Trophoblast cell (in vitro differentiated cells and primary cell): Measurements from ENCODE around the gene LEUTX.
A peak's percentile ranks its signal among the peaks of the same experiment; 100 is the strongest.

Source experiments
- DNase-seq, 2 donors: peaks; one replicate each; pipeline ENCODE4 v3.0.0-alpha.2; 2016
- H2AFZ ChIP-seq: 2 replicates; pipeline ENCODE4 v1.6.1; 2013; ENCODE audit warnings: low read length, moderate library complexity, mild to moderate bottlenecking; ENCODE audit not compliant: insufficient read depth, poor library complexity
- H2AK5ac ChIP-seq: 2 replicates; pipeline ENCODE4 v1.6.1; 2013; ENCODE audit warnings: mild to moderate bottlenecking, low read length
- H2BK120ac ChIP-seq: 2 replicates; pipeline ENCODE4 v1.6.1; 2013; ENCODE audit warnings: low read length, mild to moderate bottlenecking, moderate library complexity; ENCODE audit not compliant: insufficient read depth, poor library complexity
- H2BK12ac ChIP-seq: 2 replicates; pipeline ENCODE4 v1.6.1; 2013; ENCODE audit warnings: mild to moderate bottlenecking, low read length, moderate library complexity
- H2BK5ac ChIP-seq: 2 replicates; pipeline ENCODE4 v1.6.1; 2013; ENCODE audit warnings: low read length, low read depth, moderate library complexity, mild to moderate bottlenecking; ENCODE audit not compliant: poor library complexity
- H3K14ac ChIP-seq: 2 replicates; pipeline ENCODE4 v1.6.1; 2013; ENCODE audit warnings: mild to moderate bottlenecking, low read length
- H3K18ac ChIP-seq: 2 replicates; pipeline ENCODE4 v1.6.1; 2013; ENCODE audit warnings: mild to moderate bottlenecking, low read length
- H3K23ac ChIP-seq: 2 replicates; pipeline ENCODE4 v1.6.1; 2013; ENCODE audit warnings: low read length
- H3K27ac ChIP-seq: 2 replicates; pipeline ENCODE4 v1.5.1; 2013; ENCODE audit warnings: low read depth, mild to moderate bottlenecking, inconsistent platforms, low read length, moderate library complexity
- H3K27me3 ChIP-seq: 2 replicates; pipeline ENCODE4 v1.6.1; 2013; ENCODE audit warnings: inconsistent platforms, mild to moderate bottlenecking, low read length, moderate library complexity; ENCODE audit not compliant: insufficient read depth
- H3K36me3 ChIP-seq, 2 experiments: 1 replicate in 1 of 2; 2 replicates in 1 of 2; pipeline ENCODE4 v1.6.1; 2013; ENCODE audit warnings: low read length in 2 of 2, mild to moderate bottlenecking in 2 of 2, moderate library complexity in 1 of 2; ENCODE audit not compliant: insufficient read depth in 2 of 2, control insufficient read depth in 1 of 2
- H3K4ac ChIP-seq: 2 replicates; pipeline ENCODE4 v1.6.1; 2013; ENCODE audit warnings: low read depth, mild to moderate bottlenecking, low read length, moderate library complexity
- H3K4me1 ChIP-seq, 2 experiments: 1 replicate in 1 of 2; 2 replicates in 1 of 2; pipeline ENCODE4 v1.6.1; 2013; ENCODE audit warnings: low read length in 2 of 2, mild to moderate bottlenecking in 2 of 2, moderate library complexity in 1 of 2; ENCODE audit not compliant: insufficient read depth in 2 of 2, control insufficient read depth in 1 of 2
- H3K4me2 ChIP-seq: 2 replicates; pipeline ENCODE4 v1.6.1; 2013; ENCODE audit warnings: inconsistent platforms, mild to moderate bottlenecking, low read length, moderate library complexity
- H3K4me3 ChIP-seq: 2 replicates; pipeline ENCODE4 v1.5.1; 2013; ENCODE audit warnings: mild to moderate bottlenecking, low read depth, low read length, inconsistent platforms
- H3K79me1 ChIP-seq: one replicate; pipeline ENCODE4 v1.6.1; 2013; ENCODE audit warnings: low read length
- H3K79me2 ChIP-seq: 2 replicates; pipeline ENCODE4 v1.6.1; 2013; ENCODE audit warnings: low read length, mild to moderate bottlenecking; ENCODE audit not compliant: control insufficient read depth, insufficient read depth, poor library complexity
- H3K9ac ChIP-seq: 2 replicates; pipeline ENCODE4 v1.6.1; 2013; ENCODE audit warnings: mild to moderate bottlenecking, low read length
- H3K9me3 ChIP-seq: 2 replicates; pipeline ENCODE4 v1.6.1; 2013; ENCODE audit warnings: low read depth, mild to moderate bottlenecking, control low read depth, inconsistent platforms, low read length; ENCODE audit not compliant: insufficient read depth
- H4K12ac ChIP-seq: 2 replicates; pipeline ENCODE4 v1.6.1; 2013; ENCODE audit warnings: low read depth, mild to moderate bottlenecking, low read length, moderate library complexity
- H4K8ac ChIP-seq: 2 replicates; pipeline ENCODE4 v1.6.1; 2013; ENCODE audit warnings: low read depth, mild to moderate bottlenecking, low read length, moderate library complexity
- H4K91ac ChIP-seq: one replicate; pipeline ENCODE4 v1.6.1; 2013; ENCODE audit warnings: low read depth, mild to moderate bottlenecking, low read length, moderate library complexity
- whole genome bisulfite sequencing: extraction: QIAGEN DNeasy Blood & Tissue Kit; methylation state at CpG from one replicate; pipeline ENCODE4 v1.1.7; 2013; ENCODE audit warnings: missing lambda C conversion rate; ENCODE audit not compliant: insufficient read length, insufficient coverage; ENCODE audit errors: extremely low coverage; 5-methylcytosine and 5-hydroxymethylcytosine counted together

The LEUTX gene

DNA sequence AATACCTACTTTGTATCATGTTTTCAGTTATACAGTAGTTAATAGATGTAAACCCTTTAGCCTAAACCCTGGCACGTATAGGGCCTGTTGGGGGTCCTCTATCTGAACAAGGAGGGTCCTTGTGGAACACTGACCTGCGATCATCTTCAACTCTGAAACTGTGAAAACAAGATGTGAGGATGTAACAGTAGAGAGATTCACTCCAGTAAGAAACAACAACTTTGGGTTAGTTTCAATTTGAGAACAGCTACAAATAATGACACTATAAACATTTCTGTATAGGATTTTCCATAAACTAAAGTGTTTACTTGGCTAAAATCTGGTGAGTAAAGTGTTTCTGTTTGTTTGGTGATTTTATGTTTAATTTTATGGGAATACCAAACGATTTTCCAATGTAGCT is 43.0 kb upstream of the LEUTX start:
- no peak for DNase-seq
- Histone ChIP-seq H3K14ac (no peak overlapping the region), H3K4me1 (no peaks in the 10 kb centered on the region), H2BK120ac (no peak overlapping the region), H3K18ac (no peak overlapping the region), H3K79me2 (no peaks in the 10 kb centered on the region), H3K23ac (no peak overlapping the region), H2BK5ac (no peak overlapping the region), H3K4me3 (no peak overlapping the region), H3K79me1 (no peaks in the 10 kb centered on the region), H3K36me3 (no peaks in the 10 kb centered on the region), H3K27me3 (no peaks in the 10 kb centered on the region), H4K91ac (no peak overlapping the region), H2AFZ (no peak overlapping the region), H3K4ac (no peak overlapping the region), H2AK5ac (no peak overlapping the region), H4K12ac (no peak overlapping the region), H4K8ac (no peak overlapping the region), H3K27ac (no peak overlapping the region), H3K9me3 (peaks cover 2% of the 10 kb centered on the region), H3K4me2 (no peak overlapping the region), H2BK12ac (no peak overlapping the region), H3K9ac (no peak overlapping the region)
- WGBS: no CpG with 5 or more reads among the region's 3 CpGs

DNA sequence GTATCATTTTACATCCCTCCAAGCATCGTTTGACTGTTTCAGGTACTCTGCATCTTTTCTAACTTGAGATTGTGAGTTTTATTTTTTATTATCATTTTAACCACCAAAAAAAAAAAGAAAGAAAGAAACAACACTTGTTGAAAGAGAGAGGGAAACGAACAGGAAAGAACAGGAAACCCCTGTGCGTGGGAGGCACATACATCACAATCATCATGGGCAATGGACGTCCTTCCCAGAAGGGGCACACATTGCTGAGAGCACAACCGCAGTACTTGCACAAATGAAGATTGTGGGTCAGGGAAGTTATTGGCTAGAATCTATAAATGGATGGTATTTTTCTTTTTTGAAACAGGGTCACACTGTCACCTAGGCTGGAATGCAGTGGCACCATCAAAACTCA is 42.6 kb upstream of the LEUTX start:
- H3K36me3 ChIP-seq: no peaks in the 10 kb centered on the region
- H4K8ac ChIP-seq: no peak overlapping the region
- H2BK5ac ChIP-seq: no peak overlapping the region
- no peak overlapping the region for H2AK5ac ChIP-seq
- no peaks in the 10 kb centered on the region for H3K79me1 ChIP-seq
- no peak overlapping the region for H4K91ac ChIP-seq
- H3K14ac ChIP-seq: no peak overlapping the region
- no peak overlapping the region for H3K27ac ChIP-seq
- no peak overlapping the region for H2AFZ ChIP-seq
- H3K4me1 ChIP-seq: no peaks in the 10 kb centered on the region
- no peak overlapping the region for H3K23ac ChIP-seq
- no peaks in the 10 kb centered on the region for H3K79me2 ChIP-seq
- no peak for DNase-seq
- no peak overlapping the region for H3K9ac ChIP-seq
- H2BK120ac ChIP-seq: no peak overlapping the region
- H3K4me2 ChIP-seq: no peak overlapping the region
- H3K18ac ChIP-seq: no peak overlapping the region
- H3K9me3 ChIP-seq: peaks cover 2% of the 10 kb centered on the region
- H2BK12ac ChIP-seq: no peak overlapping the region
- no peak overlapping the region for H4K12ac ChIP-seq
- no peak overlapping the region for H3K4me3 ChIP-seq
- H3K4ac ChIP-seq: no peak overlapping the region
- WGBS: no CpG with 5 or more reads among the region's 5 CpGs
- no peaks in the 10 kb centered on the region for H3K27me3 ChIP-seq

DNA sequence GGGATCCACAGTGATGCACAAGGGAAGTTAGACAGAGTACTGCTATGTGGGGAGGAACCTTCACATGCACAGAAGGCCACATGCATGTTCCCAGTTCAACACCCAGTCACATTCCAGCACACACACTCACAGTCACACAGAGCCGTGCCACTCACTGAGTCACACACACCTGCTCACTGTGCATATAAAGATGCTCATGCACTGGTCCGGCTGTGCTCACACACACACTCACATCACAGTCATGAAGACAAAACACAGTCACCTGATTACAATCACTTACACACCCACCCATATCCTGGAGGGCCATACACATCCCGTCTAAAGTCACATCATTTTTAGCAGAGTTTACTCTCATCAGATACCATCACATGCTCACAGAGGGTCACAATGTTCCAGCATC is 41.3 kb upstream of the LEUTX start:
- no peak overlapping the region for H3K14ac ChIP-seq
- no peak overlapping the region for H3K4me3 ChIP-seq
- H3K4ac ChIP-seq: no peak overlapping the region
- H2BK12ac ChIP-seq: no peak overlapping the region
- no peak overlapping the region for H2AK5ac ChIP-seq
- no peak overlapping the region for H2BK5ac ChIP-seq
- H4K12ac ChIP-seq: no peak overlapping the region
- H3K27me3 ChIP-seq: no peaks in the 10 kb centered on the region
- H3K18ac ChIP-seq: no peak overlapping the region
- no peaks in the 10 kb centered on the region for H3K79me1 ChIP-seq
- H4K8ac ChIP-seq: no peak overlapping the region
- no peak overlapping the region for H4K91ac ChIP-seq
- peak; percentile 15 to 50 for DNase-seq
- no peak overlapping the region for H3K9ac ChIP-seq
- no peak overlapping the region for H3K27ac ChIP-seq
- H3K4me2 ChIP-seq: no peak overlapping the region
- no peak overlapping the region for H3K23ac ChIP-seq
- H2BK120ac ChIP-seq: no peak overlapping the region
- H3K9me3 ChIP-seq: peaks cover 2% of the 10 kb centered on the region
- no peaks in the 10 kb centered on the region for H3K79me2 ChIP-seq
- no peaks in the 10 kb centered on the region for H3K36me3 ChIP-seq
- H3K4me1 ChIP-seq: no peaks in the 10 kb centered on the region
- WGBS: no CpG with 5 or more reads among the region's 3 CpGs
- no peak overlapping the region for H2AFZ ChIP-seq

DNA sequence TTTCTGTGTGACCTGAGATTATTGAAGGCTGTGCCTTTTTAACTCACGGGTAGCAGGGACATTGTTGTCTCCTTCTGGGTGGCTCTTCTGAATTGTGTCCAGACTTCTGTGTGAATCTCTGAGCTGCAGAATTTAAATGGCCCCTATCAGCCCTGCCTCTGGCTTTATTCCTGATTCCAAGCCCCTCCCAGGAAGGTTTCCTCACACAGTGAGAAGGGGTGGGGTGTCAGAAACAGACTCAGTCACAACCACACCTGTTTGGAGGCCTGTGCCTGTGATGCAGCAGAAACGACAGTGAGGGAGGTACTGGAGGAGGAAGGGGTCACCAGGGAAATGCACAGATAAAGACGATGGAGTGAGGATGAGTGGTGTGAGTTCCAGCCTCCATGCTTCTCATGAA is 40.8 kb upstream of the LEUTX start, which contains the start of gene CLC:
CLC (minus strand) TSS at position 139 of the 400 bp plus-strand sequence; CDS start at position 62, 77 bp downstream.
- no peak within 1 kb of the TSS for H4K12ac ChIP-seq
- H3K9me3 ChIP-seq: peaks cover 2% of the 10 kb centered on the region
- WGBS: no CpG with 5 or more reads among the region's 3 CpGs
- no peaks in the 10 kb centered on the region for H3K36me3 ChIP-seq
- H2AFZ ChIP-seq: no peak within 1 kb of the TSS
- H4K8ac ChIP-seq: no peak within 1 kb of the TSS
- no peak within 1 kb of the TSS for H3K4ac ChIP-seq
- DNase-seq: no peak
- H3K4me1 ChIP-seq: no peaks in the 10 kb centered on the region
- H3K79me2 ChIP-seq: no peaks in the 10 kb centered on the region
- no peaks in the 10 kb centered on the region for H3K27me3 ChIP-seq
- no peak within 1 kb of the TSS for H3K18ac ChIP-seq
- no peak within 1 kb of the TSS for H3K14ac ChIP-seq
- no peak within 1 kb of the TSS for H3K4me2 ChIP-seq
- no peak within 1 kb of the TSS for H2AK5ac ChIP-seq
- no peak within 1 kb of the TSS for H3K4me3 ChIP-seq
- H3K9ac ChIP-seq: no peak within 1 kb of the TSS
- H2BK12ac ChIP-seq: no peak within 1 kb of the TSS
- H2BK5ac ChIP-seq: no peak within 1 kb of the TSS
- no peak within 1 kb of the TSS for H2BK120ac ChIP-seq
- H3K27ac ChIP-seq: no peak within 1 kb of the TSS
- no peaks in the 10 kb centered on the region for H3K79me1 ChIP-seq
- H4K91ac ChIP-seq: no peak within 1 kb of the TSS
- H3K23ac ChIP-seq: no peak within 1 kb of the TSS
